Nucleus accumbens (tissue), 56 donors: ENCODE results near the gene PPM1L.
"Not testable (repeated sequence)": the region's sequence is repeated elsewhere in the genome, so short reads cannot be mapped to it uniquely, and the experiment has no call there.

ENCODE experiments used
- DNase-seq, 56 donors: peaks; one replicate each; lab custom pipeline; 2025; lab: John Stamatoyannopoulos, UW

The PPM1L gene

DNA sequence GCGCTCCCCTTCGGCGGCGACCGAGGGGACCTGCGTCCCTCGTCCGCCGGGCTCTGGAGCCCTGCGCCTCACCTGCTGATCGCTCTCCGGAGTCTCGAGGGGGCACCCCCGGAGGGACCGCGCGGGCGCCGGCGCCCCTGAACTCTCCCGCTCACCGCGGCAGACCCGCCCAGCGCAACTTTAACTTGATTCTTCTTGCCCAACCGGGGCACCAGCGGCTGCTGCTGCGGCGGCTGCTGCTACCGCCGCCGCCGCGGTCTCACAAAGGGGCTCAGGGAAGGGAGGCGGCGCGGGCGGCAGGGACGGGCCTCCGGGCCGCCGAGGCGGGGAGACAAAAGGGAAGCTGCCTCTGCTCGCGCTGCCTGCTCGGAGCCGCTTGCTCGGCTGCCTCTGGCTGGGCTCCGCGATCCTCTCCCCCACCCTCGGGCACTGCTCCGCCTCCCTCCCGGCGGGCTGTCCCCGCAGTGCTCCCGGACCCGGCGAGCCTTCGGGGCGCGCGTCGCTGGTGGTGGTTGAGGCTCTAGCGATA is at the start of gene PPM1L:
TSS of gene PPM1L (plus strand) at position 456 of the 529 bp plus-strand sequence.
- DNase-seq: peak in 46 of 56 donors; percentile 3 to 88 (median 62)

DNA sequence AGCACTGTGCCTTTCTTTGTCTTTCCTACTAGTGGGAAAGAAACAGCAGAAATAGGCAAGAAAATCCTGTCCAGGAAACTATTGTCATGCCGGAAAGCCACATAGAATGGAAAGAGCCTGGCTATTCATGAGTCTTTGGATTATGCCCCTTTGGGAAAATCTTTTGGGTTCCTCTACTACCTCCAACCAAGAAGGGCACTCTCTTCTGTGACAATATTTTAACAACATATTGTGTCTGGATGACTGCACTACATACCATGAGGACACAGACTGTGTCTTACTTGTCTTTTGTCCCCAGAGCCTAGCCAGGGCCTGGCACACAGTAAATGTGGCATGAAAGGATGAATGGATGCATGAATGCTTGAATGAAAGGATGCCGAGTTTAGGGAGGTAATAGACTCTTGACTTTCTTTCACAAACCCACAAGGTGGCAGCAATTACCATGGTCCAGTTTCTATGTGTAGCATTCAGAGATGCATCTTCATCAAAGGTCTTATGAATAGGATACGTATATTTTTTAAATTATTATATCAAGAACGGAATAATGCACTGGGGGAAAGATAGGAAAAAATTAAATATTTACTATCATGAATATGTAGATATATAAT is 48.7 kb upstream of the PPM1L start:
- DNase-seq: peak in 31 of 56 donors; percentile 1 to 40 (median 11)

DNA sequence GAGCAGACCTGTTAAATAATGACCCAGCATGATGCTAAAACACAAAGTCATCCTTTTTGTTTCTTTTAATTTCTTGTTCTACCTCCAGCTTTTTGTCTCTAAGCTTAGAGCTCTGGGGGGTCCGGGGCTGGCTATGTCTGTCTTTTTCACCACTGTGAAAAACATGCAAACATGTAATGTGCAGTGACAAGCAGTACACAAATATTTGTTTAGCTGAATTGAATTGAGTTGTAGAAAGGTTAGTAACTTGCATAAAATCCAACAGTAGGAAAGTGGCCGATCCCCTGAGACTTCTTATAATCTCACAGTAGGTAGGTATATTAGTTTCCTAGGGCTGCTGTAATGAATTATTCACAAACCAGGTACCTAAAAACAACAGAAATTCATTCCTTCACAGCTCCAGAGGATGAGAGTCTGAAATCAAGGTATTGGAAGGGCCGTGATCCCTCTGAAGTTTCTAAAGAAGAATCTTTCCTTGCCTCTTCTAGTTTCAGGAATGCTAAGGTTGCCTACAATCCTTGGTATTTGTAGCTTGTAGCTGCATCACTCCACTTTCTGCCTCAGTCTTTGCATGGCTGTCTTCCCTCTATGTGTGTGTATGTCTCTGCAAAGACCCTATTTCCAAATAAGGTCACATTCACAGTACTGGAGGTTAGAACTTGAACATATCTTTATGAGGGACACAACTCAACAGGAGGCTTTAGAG is 46.4 kb upstream of the PPM1L start:
- no peak for DNase-seq

DNA sequence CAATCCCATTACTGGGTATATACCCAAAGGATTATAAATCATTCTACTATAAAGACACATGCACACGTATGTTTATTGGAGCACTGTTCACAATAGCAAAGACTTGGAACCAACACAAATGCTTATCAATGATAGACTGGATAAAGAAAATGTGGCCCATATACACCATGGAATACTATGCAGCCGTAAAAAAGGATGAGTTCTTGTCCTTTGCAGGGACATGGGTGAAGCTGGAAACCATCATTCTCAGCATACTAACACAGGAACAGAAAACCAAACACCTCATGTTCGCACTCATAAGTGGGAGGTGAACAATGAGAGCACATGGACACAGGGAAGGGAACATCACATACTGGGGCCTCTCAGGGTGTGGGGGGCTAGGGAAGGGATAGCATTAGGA is 42.9 kb upstream of the PPM1L start:
- not testable (repeated sequence) for DNase-seq

DNA sequence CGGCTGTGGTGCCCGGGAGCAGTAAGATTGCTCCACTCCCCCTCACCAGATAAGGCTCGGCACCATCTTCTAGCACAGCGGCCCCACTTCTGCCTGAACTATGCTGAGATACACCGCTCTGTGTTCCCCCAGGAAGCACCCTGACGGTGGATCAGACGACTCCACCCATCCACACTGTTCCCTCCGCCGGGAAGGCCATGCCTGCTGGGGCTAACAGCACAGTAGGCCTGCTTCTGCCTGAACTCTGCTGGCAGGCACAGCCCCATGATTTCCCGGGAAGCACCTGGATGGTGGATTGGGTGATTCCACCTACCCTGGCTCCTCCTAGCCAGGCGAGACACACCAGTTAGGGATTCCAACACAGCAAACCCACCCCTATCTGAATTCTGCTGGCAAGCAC is 36.3 kb upstream of the PPM1L start:
- DNase-seq: no peak

DNA sequence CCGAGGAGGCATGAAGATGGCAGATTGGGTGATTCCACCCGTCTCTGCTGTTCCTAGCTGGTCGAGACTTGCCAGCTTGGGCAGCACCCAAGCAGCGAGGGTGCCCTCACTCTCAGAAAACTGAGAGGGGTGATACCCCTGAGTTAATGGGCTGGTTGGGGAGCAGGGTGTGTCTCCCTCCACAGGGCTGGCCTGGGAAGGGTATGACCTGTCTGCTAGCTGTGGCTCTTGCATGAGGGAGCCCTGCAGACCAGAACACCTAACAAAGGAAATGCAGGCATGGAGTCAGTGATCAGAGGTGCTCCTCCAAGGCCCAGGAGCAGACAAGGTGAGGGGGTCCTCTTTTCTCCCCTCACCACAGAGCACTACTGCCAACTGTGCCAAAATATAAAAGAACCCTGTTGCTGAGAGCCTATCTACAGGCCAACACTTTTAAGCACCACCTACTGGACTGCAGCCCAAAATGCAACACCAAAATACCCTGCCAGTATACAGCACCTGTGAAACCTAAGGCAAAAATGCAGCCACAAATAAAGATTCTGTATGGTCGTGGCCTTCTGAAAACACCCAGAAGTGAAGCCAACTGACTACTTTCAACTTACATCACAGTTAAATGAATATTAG is 35.8 kb upstream of the PPM1L start:
- DNase-seq: no peak

DNA sequence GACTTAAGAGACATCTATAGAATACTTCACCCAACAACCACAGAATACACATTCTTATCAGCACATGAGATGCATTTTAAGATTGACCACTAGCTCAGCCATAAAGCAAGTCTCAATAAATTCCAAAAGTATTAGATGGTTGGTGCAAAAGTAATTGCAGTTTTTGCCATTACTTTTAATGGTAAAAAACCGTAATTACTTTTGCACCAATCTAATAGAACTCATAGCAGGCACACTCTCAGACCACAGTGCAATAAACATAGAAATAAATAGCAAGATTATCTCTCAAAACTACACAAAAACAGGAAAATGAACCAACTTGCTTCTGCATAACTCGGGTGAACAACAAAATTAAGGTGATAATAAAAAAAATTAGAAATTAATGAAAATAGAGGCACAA is 33.7 kb upstream of the PPM1L start:
- no peak for DNase-seq

DNA sequence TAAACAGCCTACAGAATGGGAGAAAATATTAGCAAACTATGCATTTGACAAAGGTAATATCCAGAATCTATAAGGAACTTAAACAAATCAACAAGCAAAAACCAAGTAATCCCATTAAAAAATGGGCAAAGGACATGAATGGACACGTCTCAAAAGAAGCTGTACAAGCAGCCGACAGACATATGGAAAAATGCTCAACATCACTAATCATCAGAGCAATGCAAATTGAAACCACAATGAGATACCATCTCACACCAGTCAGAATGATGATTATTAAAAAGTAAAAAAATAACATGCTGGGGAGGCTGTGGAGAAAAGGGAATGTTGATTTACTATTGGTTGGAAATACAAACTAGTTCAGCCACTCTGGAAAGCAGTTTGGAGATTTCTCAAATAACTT is 30.7 kb upstream of the PPM1L start:
- no peak for DNase-seq

DNA sequence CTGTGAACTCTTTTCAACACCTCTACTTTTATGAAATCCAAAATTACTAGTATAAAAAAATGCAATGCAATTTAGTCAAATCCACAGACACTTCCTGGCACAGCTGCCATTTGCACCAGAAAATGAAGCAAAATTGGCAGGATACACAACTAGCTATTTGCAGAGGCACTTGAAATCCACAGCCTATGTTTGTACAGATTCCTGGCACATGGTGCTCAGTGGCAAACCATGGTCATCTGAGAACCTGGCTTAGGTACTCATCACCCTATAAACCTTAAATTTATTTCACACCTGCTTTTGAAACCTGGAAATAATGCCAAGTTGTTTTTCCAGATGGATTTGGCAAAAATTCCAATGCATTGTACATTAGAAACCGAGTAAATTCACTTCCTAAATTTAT is 20.2 kb upstream of the PPM1L start:
- peak in 1 of 56 donors; percentile 3 for DNase-seq

DNA sequence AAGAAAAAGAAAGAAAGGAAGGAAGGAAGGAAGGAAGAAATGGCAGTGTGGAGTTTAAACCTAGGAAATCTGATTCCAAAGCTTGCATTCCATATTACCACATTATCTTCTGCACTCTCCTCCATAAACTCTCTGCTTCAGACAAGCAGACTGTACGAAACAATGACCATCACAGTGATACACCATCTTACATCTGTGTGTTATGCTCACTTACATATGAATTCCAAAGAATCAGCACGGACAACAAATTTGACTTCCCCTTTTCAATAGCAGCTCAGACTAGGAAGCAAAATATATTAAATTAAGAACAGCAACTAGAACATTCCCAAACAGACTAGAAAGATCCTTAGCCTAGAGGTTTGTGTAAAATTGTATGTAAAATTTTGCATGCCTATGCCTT is 18.0 kb upstream of the PPM1L start:
- DNase-seq: no peak

DNA sequence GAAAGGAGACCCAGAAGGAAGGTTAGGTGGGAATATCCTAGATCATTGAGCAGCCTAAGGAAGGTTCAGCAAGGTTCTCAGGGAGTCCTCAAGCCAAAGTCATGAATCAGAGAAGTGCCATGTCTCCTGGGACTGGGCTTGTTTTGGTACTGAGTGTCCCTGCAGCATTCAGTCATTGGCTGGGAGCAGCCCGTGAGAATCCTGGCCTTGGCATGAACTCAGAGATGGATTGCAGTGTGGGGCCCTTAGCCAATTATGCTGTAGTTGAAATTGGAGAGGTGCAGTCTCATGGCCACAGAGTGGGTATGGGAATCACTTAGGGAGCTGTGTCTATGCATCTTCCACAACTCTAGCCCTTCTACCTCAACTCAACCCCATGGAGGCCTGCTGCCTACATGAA is 17.0 kb upstream of the PPM1L start:
- no peak for DNase-seq

DNA sequence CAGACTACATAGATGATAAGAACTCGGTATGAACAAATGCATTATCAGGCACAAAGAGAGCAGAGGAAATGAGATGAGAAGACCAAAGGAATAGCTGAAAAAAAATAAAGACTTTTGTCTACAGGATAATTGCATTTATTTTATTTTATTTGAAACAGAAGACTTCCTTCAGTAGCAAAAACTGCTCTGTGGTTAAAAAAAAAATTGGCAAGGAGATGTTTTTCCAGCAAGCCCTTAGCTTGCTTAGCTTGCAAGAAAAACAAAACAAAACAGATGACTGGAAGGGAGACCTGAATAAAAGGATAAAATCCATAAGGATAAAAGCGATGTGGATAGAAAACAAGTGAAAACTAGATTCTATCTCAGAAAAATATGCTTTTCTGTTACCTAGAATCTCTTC is 9.1 kb upstream of the PPM1L start:
- no peak for DNase-seq

DNA sequence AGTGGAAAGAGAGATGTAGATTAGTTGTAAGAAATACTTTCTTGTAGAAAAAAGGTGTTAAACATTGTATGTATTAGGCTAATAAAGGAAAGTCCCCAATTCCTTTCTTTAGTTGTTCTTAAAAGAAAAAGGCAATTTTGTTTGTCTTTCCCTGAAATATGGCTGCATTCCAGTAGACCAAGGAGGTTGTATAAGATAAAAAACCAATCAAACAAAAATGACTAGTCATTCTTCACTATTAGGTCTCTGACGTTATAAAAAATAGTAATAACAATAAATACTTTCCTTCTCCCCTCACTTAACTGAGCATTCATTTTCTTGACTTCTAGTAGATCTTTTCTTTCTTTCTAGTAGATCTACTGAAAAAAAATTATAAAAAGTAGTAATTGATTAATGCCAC is 8.6 kb upstream of the PPM1L start:
- no peak for DNase-seq

DNA sequence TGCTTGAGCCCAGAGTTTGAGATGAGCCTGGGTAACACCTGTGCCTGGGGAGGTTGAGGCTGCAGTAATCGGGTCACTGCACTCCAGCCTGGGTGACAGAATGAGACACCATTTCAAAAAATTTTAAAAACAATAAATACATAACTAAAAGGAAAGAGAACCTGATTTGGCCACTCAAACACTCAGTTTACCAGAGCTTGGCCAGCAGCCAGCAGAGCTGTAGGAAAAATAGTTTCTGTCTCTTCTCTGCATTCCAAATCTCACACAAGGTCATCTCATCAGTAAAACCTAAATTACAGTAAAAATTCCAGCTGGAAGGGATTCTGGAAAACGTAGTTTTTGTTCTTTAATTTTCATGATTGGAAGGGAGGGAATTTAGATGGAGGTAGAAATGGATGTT is 7.8 kb upstream of the PPM1L start:
- peak in 3 of 56 donors; percentile 0 to 10 (median 1) for DNase-seq

DNA sequence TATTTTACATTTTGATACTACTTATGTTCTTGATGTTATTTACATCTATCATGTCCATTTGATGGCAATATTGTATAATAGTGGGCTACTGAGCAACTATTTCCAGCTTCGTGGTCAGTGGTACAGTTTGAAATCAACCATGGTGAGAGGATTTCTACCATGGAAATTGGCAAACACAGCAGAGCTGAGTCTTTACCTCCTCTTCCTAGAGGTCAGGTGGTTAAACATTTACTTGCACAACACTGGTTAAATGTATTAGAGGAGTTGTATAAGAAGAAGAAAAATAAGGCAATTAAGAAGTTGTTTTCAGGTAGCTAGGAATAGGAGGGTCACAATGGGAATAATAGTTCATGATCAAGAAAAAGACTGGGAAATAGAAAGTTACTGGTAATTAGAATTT is 7.2 kb upstream of the PPM1L start:
- no peak for DNase-seq

DNA sequence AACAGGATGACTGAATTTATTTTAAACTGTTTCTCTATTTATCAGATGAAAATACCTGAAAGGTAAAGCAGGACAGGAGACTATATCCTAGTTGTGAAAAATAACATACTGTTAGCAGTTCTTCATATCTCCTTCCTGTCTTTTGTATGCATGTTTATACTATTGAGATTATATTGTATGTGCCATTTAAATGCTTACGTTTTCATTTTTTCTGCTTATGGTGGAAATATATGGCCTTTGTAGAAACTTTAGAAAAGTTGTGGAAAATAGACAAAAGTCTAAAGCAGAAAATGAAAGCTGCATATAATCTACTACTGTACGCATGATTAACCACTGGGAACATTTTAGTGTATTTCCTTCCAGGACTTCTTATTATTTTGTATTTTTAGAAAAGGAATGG is 2.1 kb upstream of the PPM1L start:
- DNase-seq: no peak

DNA sequence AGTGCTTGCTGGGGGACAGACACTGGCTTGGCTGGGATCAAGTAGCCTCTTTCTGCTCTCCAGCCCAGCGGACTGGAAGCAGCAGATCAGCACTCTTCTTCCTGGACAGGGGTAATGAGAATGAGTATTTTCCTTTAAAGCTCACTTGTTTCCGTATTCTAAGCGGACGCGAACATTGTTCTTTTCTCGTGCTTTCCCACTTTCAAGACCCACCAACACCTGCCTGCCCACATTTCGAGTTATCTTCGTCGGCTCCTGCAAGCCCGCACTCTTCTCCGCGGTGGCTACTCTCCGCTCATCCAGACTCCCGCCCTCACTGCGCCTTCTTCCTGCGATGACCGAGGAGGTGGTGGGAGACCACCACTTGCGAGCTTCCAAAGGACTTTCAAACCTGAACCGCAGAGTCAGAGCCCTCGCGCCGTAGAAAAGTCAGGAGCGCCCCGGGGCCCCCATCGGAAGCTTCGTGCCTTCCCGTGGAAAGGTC is 1.6 kb upstream of the PPM1L start:
- peak in 33 of 56 donors; percentile 10 to 88 (median 60) for DNase-seq

DNA sequence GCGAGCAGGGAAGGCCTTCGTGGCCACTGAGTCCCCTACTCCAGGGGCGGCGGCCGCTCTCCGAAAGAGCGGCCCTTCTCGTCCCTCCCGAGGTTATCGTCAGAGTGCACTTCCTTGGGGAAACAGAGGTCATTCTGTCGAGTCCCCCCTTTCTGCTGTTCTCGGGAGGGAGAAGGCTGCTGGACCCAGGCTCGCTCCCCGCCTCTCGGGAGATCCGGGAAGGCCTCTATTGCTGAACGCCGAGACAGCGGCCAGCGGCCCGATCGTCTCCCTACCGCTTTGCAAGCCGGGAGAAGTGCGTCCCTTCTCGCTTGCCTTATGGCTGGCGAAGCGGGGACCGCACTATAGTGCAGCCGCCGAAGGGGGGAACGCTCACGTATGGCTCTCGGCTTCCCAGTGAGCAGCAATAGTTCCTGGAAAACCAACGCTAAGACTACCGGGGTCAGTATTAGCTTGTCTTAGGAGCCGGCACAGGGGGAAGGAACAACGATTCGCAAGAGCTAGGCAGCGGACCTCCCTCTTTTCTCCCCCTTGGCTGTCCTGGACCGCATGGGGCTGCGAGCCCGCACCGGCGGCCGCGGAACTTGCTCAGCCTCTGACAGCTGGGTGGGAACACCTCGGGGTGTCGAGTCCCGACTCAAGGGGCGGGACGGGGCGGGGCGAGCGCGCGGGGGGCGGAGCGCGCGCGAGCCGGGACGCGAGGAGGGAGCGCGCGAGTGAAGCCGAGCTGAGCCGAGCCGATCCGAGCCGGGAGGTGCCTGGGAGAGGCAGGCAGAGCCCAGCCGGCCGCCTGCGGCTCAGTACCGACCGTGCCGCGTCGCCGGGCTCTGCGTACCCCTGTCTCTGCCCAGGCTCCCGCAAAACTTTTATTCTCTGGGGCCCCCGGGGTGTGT is 930 bp upstream of the PPM1L start:
- DNase-seq: peak; percentile 59 to 99 (median 94)

DNA sequence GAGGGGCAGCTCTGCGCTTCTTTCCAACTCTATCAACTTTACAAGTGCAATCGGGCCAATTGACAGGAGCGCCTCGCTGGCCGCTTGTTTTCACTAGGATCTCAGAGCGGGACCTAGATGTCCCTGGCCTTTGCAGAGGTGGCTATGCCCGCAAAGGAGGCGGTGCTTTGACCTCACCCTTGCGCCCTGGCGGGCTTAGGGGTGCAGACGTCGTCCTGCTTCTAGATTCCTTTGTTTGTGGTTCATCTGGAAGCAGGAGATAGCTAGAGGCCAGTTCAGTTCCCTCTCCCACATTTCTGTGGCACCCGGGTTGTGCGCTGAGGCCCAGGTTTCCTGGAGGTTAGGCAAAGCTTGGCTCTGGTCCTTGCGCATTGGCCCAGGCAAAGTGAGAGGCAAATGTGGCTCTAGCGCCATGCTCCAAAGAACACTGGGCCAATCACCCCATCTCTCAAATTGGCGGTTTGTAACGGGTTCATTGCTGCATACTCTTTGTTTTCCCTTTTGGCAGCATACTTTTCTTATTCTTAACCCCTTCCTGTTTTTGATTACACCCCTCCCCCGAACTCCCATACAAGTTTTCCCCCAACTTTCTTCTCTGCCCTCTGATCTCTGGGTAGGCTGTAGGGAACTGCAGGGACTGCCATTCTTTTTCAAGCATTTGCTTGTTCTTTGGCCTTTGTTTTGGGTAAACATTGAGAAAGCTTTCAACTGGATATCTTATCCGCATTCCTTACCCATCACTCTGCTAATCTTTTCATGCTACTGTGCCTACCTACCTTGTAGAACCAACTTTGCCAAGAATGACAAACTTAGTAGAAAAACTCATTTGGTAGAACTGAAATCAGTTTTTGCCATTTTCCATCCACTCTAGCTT is 1.4 kb downstream of the PPM1L start:
- DNase-seq: peak in 24 of 56 donors; percentile 1 to 46 (median 18)
